ENCODE measurements around the gene HSFX1.

HSFX1 gene

DNA sequence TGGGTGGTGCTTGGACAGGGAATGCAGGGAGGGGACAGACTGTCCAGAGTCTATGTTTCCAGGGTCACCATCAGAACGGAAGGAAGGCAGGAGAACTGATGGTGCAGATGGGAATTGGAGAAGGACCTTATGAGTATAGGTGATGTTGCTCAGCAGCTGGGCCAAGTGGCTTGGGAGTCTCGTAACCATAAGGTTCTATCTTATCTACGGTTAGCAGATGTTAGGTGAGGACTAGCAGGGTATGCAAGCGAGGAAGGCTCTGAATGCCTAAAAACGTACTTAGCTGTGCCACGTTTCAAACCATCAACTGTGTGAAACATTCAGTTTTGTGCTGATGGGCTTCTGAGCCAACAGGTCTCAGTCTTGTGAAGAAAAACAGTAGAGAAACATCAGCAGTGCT, 30.2 kb downstream of the HSFX1 start:
- no peak for DNase-seq (ENCODE audit: low read depth in 2 of 2, low spot score in 1 of 2)

DNA sequence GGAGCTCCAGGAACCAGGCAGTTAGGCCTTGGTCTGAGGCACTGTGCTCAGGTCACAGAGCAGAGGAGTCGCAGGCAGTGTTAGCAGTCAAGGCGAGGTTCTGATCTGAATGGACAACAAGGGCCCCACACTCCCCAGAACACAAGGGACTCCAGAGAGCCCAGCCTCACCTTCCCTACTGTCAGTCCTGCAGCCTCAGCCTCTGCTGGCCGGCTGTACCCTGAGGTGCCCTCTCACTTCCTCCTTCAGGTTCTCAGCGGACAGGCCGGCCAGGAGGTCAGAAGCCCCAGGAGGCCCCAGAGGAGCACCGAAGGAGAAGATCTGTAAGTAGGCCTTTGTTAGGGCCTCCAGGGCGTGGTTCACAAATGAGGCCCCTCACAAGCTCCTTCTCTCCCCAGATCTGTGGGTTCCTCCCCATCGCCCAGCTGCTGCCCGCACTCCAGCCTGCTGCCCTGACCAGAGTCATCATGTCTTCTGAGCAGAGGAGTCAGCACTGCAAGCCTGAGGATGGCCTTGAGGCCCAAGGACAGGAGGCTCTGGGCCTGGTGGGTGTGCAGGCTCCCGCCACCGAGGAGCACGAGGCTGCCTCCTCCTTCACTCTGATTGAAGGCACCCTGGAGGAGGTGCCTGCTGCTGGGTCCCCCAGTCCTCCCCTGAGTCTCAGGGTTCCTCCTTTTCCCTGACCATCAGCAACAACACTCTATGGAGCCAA, 34.0 kb downstream of the HSFX1 start:
- DNase-seq (ENCODE audit: low read depth in 2 of 2, low spot score in 1 of 2) = no peak

DNA sequence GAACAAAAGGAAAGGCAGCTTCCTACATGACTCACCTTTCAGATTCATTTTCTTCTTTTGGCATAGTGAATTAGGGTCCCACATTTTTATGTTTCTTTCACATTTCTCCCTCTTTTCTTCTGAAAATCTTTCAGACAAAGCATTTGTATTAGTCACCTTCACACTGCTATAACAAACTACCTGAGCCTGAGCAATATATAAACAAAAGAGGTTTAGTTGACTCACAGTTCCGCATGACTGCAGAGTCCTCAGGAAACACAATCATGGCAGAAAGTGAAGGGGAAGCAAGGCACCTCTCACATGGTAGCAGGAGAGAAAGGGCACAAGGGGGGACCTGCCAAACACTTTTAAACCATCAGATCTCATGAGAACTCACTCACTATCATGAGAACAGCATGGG, 44.8 kb downstream of the HSFX1 start:
- no peak for DNase-seq (ENCODE audit: low read depth in 2 of 2, low spot score in 1 of 2)

DNA sequence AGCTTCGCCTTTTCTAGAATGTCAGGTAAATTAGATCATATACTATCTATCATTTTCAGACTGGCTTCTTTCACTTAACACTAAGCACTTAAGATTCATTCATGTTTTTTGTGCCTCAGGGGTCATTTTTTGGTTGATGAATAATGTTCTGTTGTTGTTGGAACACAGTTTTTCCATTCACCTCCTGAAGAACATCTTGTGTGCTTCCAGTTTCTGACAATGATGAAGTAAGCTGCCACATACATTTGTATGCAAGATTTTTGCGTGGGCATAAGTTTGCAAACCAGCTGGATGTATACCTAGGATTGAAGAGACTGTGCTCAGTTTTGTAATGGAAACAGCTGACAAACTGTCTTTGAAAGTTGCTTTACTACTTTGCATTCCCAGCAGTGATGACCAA, 45.5 kb downstream of the HSFX1 start:
- no peak for DNase-seq (ENCODE audit: low read depth in 2 of 2, low spot score in 1 of 2)

DNA sequence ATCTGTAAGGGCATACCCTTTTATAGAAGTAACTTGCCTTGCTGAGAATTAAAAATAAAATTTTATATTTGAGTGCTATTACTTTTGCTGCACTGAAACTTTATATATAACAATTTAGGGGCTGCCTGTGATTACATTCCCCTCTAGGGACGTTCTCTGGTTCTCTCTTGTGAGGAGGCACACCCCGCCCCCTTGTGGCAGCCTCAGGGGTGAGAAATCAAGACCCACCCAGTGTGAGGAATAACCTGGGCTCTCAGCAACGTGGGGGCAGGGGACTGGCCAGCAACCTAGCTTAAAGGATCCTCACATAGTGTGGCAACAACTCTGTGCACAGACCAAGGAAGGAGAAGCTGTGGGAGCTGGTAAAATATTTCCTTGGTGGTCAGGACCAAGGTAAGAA, 51.6 kb downstream of the HSFX1 start:
- DNase-seq (ENCODE audit: low read depth in 2 of 2, low spot score in 1 of 2) = peak in 1 of 2 donors; percentile 10
